GM13976 (cell line): ENCODE measurements around the gene EEFSEC.

ENCODE experiments used
- DNase-seq: peaks from one replicate; pipeline ENCODE4 v3.0.0; 2012; ENCODE audit warnings: low spot score
- in situ Hi-C: fragments of 300-500 bp; cut with MboI; formaldehyde crosslinking; loops from one replicate; pipeline ENCODE4 v1.12.0; 2022; ENCODE audit warnings: low sequenced_read_pairs, mixed read lengths, inconsistent platforms; ENCODE audit not compliant: unreplicated experiment
- TF ChIP-seq, protein P1 (sequence below): IDR thresholded peaks from 2 replicates; pipeline ENCODE4 v1.5.1; 2012; ENCODE audit warnings: borderline replicate concordance, mild to moderate bottlenecking; ENCODE audit not compliant: insufficient read depth; ENCODE audit errors: extremely low read depth, missing control alignments, control extremely low read depth

The EEFSEC gene

DNA sequence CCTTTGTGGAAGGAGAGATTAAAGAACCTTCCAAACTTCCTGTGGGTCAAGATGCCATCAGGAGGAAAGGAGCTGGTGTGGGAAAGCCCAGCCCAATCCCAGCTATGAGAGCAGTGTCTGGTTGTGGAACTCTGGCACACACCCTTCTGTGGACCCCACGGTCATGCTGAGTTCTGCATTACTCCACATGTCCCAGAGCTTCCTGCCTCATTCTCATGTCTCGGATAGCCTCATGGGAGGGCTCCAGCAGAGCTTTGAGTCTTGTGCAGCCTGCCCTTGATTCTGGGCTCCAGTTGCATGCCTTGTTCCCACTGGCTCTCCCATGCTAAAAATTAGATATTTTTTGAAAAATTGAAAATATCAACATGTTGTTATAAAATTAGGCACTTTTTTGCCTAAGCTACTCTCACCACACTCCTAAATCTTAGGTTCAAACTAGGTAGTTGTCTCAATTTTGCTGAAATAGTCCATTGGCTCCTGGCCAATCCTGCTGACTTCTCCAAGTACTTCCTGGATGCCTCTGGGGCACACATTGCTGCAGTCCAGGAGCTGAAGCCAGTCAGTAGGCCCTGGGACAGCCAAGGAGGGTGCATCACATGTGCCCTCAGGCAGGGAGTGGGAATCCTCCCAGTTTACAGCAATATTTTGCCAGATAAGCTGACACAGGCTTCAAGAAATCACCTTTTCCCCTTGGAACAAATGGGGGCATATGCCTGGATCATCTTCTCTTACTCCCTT lies 144.3 kb downstream of the EEFSEC start:
- DNase-seq = no peak
- in situ Hi-C loops = no loop called here
- TF ChIP-seq, protein P1, sequence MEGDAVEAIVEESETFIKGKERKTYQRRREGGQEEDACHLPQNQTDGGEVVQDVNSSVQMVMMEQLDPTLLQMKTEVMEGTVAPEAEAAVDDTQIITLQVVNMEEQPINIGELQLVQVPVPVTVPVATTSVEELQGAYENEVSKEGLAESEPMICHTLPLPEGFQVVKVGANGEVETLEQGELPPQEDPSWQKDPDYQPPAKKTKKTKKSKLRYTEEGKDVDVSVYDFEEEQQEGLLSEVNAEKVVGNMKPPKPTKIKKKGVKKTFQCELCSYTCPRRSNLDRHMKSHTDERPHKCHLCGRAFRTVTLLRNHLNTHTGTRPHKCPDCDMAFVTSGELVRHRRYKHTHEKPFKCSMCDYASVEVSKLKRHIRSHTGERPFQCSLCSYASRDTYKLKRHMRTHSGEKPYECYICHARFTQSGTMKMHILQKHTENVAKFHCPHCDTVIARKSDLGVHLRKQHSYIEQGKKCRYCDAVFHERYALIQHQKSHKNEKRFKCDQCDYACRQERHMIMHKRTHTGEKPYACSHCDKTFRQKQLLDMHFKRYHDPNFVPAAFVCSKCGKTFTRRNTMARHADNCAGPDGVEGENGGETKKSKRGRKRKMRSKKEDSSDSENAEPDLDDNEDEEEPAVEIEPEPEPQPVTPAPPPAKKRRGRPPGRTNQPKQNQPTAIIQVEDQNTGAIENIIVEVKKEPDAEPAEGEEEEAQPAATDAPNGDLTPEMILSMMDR = no peak

DNA sequence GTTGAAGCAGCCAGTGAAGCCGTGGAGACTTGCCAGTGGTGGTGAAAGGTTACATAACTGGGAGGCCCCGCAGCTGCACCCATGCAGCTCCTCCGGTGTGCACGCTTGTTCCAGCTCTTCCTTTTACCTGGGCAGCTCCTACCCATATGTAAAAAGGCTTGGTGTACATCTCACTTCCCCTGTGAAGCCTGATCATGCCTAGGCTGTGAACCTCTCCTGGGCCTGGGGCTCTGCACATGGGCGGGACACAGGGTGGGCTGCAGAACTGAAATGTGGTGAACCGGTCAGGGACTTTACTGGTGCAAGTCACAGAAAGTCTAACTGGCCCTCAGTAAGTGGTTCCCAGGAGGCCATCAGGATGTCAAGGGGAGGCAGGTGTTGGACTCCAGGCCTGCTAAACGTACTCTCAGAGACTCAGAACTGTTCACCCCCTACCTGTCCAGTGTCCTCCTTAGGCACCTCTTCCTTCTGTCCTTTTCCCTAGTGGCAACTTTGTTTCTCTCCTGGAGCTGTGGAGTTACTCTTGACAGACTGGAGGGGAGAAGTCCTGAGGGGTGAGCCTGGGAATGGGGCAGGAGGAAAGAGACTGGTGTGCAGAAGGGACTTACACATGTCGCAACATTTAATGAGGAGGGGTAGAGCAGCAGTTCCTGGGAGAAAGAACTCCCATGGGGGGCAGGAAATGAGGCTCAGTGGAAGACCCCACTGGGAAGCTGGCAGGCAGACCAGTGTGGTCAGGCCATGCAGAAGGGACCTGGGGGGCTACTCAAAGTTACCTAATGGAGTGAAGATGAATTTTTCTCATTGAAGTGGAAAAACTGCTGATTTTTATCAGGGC lies 148.1 kb downstream of the EEFSEC start:
- DNase-seq = no peak
- TF ChIP-seq, protein P1 = no peak
- in situ Hi-C loops = no loop called here

DNA sequence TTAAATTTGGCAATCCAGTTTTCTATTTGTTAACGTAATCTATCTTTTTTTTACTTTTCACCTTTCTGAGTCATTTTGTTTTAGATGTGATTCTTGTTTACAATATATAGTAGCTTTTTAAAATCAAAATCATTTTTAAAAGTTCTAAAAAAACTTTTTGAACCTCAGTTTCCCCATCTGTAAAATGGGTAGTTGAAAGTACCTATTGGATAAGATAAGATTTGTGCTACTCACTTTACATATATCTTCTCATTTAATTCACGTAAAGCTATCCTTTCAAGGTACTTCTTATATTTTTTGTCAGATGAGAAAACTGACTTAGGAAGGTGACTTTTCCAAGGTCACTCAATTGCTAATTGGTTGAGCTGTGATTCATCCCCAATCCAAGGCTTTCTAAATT lies 153.2 kb downstream of the EEFSEC start:
- DNase-seq = no peak
- in situ Hi-C loops = no loop called here
- TF ChIP-seq, protein P1 = no peak

DNA sequence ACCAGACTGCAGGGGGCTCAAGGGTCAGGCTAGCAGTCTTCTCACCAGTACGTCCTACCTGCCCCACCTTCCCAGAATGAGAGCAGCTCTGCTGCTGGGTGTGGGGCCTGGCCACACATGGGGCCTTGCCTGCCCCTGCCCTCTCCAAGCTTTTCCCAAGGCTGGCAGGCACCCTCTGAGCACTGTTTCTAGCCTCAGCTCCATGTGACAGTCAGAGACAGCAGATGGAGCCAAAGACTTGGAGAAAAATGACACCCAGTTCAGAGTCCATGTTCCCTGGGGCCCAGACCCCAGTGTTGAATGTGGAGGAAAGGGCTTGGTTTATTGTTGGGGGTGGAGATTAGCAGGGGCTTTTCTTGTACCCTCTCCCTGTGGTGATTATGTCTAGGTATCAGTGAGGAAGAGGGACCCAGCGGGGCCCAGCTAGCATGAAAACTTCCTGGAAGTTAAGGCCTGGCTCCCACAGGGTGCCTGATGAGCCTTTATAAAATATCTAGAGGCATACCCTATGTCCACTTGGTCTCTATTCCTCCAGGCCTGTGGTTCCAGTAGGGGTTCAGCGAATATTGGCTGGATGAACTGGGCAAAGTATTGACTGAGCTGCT lies 153.8 kb downstream of the EEFSEC start:
- TF ChIP-seq, protein P1 = no peak
- in situ Hi-C loops = no loop called here
- DNase-seq = no peak

DNA sequence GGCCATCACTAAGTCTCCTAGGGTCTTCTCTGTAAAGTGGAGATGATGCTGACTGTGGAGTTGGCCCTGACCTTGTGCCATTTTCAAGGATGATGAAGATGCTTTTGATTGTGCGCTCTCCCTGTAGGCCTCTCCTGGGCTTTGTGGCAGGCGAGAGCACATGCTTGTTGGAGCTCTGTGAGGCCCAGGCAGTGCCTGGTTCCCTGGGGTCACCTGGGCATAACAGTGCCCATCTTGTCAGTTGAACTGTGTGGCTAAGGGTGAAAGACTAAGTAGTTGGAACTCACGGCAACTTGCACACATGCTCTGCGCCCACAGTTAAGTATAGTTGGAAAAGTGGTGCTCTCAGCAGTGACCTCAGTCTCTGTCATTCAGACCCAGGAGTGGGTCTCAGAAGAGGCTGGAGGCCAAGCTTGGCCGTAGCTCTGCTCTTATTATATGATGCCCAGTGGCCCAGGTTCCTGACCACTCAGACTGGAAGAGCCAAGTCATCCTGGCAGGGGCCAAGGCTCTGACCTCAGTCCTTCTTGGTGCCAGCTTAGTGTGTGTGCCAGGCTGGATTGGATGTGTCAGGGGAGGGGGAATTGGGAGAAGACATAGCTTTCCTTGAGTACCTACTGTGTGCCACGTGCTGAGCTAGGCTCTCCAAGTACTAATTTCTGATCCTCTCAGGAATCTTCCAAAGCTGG lies 154.6 kb downstream of the EEFSEC start:
- DNase-seq = no peak
- TF ChIP-seq, protein P1 = no peak
- in situ Hi-C loops = no loop called here

DNA sequence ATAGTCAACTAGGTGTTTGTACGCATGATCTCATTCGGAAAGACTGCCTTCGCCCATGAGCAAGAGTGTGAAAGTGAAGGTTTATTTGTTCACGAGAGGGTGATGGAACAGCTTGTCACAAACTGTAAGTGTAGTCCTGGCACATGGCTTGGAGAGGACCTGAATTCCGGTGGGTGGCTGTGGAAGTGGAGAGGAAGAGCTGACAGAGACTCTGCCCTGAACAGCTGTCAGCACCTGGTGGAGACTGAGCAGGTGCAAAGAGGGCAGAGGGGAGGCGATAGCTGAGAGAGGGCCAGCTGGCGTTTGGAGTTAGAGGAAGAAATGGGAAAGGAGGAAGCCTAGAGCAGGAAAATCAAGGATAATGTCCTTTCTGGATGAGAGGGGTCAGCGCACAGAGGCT lies 155.7 kb downstream of the EEFSEC start:
- TF ChIP-seq, protein P1 = no peak
- no peak for DNase-seq

More for the DNA sequence above, 155.7 kb downstream of the EEFSEC start:
- in situ Hi-C loops = no loop called here
